TTC549 (cell line): ENCODE data around the gene AKAP6.
"Not testable (repeated sequence)": the region's sequence is repeated elsewhere in the genome, so short reads cannot be mapped to it uniquely, and the experiment has no call there.

Experiments used
- FAIRE-seq: peaks from 2 replicates; lab custom pipeline; 2012; peaks lifted over from hg19 to GRCh38; lab: Jason Lieb, UNC

AKAP6 gene

DNA sequence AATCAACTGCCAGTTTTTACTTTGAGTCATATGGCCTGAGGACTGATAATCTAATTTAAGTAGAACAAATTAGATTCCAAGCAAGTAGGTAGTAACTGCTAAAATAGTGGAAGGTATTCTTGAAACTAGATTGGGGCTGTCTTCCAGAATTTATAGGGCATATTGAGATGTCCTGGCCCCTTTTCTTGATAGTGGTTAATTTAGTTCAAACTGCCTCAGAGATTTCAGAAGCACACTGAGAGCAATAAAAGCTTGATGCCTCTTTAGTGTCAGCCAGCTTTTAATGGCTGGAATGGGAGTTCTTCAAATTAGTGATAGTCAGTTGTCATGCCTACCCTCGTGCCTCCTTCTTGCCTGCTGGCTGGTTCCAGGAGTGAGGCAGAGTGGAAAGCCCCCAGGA is 120.5 kb downstream of the AKAP6 start:
- FAIRE-seq = no peak

DNA sequence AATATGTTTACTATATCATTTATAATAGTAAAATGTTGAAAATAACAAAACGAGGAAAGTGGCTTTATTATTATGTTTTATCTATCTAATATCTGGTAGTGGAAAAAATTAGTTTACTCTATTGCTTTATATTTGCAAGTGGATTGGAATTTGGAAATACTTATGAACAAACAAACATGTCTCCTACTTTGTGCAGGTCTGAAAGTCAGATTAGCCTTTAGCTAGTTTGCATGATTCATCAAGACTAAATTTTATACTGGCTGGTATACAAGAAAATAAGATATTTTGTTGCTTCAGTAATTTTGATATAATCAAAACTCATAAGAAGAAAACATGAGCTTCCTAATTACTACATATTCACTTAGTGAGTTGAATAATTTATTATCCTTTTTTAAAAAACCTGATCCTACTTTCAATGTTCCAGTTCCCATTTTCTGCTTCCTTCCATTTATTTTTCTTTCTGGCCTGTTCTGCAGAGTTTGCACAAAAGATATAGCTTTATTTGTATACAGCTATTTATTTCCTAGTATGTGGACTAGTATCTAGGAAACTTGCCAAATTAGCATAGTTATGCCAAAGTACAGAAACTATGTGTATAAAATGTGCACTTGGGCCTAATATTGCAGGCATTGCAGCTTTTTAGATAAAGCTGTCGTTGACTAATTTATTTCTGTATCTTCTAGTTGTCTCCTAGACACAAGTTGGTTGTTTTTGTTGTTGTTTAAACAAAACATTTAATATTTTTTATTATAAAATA is 122.0 kb downstream of the AKAP6 start:
- peak; percentile 11 for FAIRE-seq

DNA sequence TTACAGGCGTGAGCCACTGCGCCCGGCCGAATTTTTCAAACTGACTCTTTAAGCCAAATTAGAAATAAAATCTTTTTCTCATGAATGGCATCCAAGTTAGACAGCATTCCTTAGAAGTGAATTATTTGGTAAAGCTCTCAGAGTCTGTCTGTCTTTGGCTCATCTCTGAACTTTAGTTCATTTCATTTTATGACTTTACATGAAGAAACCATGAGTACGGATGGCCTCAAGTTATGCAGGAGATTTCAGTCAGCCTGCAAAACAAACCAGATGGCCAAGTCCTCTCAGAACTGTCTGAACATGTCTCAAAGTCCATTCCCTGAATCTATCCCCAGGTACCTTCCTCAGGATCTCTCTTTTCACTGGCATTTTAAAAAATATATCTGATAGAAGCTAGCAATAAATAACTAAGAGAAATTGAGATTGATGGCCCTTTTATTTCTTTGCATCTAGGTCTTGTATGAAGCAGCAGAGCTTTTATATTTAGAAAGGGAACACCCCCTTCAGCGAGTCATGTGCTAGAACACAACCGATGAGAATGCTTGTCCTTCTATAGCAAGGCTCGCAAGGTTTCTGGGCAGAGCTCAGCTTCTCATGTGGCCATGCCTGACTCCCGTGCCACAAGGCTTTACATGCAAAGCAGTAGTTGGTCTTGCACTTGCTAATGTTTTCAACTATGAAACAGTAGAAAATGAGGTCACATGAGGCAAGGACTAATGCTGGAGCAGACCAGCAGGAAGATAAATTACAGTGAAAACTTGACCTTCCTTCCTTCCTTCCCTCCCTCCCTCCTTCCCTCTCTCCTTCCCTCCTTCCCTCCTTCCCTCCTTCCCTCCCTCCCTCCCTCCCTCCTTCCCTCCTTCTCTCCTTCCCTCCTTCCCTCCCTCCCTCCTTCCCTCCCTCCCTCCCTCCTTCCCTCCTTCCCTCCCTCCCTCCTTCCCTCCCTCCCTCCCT is 125.0 kb downstream of the AKAP6 start:
- FAIRE-seq = peak; percentile 77

DNA sequence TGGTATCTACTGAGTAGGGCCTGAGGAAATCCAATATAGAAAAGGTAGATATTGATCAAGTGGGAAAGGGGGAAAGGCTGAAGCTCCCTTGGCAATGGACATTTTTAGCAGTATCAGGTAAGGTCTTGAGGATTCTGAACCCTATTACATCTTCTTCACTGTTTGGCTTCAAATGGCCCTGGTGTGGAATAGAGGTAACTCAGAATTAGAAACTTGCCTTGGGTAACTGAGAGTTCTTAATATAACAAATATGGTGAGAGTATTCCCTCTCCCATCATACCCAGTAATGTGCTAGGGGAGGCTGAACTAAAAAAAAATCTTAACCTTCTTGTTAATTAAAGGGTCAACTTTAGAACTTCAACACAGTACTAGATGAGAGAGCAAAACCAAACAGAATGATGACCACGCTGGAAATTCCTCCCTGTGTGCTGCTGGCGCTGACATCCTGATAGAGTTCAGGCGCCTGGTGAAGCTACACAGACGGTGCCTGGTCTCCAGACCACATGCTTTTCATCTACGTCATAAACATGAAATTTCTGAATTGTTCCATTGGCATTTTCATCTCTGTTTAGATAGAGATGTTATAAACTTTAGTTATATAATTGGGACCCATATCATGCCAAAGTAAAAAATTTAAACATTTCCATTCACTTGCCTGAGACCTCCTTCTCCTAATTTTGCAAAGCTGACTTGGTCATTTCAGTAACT is 128.3 kb downstream of the AKAP6 start:
- FAIRE-seq = no peak

DNA sequence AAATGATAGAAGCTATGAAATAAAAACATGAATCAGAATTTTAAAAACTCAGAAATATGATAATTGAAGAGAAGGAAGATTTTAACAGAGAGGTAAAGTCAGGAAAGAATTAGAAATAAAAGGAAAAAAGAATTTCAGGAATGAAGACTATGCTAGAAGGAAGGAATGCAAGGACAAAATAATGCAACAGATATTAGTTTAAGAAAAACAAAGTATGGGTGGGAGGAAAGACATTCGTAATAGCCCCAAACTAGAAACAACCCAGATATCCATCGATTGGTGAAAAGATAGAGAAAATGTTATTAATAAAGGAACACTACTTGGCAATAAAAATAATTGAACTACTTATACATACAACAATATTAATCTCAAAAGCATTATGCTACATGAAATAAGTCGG is 129.6 kb downstream of the AKAP6 start:
- no peak for FAIRE-seq

DNA sequence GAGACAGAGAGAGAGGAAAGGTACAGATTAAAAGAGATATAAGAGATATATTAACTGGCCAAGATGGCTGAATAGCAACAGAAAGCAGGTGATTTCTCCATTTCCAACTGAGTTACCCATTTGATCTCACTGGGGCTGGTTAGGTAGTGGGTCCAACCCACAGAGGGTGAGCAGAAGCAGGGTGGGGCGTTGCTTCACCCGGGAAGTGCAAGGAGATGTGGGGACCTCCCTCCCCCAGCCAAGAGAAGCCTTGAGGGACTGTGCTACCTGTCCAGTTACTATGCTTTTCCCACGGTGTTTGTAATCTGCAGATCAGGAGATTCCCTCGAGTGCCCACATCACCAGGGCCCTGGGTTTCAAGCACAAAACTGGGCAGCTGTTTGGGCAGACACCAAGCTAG is 131.2 kb downstream of the AKAP6 start:
- FAIRE-seq = no peak

DNA sequence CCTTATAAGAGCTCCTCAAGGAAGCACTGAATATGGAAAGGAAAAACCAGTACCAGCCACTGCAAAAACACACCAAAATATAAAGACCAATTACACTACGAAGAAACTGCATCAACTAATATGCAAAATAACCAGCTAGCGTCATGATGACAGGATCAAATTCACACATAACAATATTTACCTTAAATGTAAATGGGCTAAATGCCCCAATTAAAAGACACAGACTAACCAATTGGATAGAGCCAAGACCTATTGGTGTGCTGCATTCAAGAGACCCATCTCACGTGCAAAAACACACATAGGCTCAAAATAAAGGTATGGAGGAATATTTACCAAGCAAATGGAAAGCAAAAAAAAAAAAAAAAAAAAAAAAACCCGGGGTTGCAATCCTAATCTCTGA is 133.5 kb downstream of the AKAP6 start:
- not testable (repeated sequence) for FAIRE-seq

DNA sequence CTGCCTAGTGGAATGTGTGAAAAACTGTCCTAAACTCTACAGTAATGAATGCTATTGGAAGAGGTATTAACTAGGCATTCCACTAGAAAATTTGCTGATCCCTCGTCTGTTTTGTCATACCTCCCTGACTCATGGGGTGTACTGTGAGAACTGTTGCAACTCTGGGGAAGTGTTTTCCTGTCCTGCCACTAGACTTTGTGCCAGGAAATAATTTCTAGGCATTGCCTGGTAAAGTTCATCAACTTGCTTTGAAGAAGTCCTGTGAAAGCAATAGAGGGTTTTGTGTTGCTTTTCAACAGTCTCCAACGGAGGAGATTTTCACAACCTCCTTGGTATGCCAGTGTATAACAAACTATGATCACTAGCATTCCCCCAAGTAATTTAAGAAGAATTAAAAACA is 139.9 kb downstream of the AKAP6 start:
- no peak for FAIRE-seq

DNA sequence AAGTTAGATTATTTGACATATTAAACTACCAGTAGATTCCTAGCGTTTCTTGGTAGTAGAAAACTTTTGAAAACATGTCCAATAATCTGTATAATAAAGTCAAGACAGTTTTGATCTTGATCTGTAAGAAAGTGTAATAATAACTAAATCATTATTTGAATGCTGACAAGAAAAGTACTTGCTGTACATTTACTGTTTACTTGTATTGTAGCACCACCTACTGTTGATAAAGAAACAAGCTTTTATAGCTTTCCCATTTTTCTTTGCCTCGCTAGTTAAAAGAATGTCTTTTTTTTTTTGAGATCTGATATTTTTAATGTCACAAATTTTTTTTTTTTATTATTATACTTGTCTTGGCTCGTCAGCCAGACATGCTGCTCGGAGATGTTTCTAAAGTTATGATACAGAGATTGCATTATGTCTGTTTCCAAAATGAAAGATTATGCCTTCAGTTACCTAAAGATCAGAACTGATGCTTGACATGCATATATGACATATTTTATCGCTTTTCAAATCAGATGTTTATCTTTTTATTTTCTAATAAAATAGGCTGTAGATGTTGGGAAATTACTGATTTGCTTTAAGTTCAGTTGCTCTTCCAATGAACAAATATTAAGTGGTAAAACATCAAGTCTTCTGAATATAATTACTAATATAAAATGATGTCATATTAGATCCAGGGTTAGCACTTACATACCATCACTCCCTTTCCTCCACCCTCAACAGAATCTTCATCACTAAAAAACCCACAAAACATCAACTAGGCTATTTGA is 140.5 kb downstream of the AKAP6 start:
- FAIRE-seq = peak; percentile 98

DNA sequence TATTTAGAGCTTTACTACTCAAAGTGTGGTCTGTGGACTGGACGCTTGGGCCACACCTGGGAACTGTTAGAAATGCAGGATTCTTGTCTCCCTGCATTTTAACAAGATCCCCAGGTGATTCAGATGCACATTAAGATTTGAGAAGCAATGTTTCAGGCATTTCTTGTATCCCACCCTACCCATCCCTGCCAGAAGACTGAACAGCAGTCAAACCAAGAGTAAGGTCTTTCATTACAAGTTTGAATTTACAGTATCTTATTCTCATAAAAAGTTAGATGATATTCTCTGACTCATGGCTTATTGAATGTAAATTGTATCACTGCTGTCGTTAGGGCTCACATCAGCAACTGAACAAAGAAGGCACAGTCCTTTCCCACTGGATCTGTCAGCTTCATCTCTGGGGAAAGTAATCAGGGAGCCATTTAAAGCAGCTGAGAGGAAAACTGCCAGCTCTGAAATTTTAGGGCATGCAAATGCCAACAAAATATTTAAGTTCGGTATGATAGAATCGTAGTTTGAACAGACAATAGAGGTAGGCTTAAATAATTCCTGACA is 141.1 kb downstream of the AKAP6 start:
- peak; percentile 48 for FAIRE-seq

DNA sequence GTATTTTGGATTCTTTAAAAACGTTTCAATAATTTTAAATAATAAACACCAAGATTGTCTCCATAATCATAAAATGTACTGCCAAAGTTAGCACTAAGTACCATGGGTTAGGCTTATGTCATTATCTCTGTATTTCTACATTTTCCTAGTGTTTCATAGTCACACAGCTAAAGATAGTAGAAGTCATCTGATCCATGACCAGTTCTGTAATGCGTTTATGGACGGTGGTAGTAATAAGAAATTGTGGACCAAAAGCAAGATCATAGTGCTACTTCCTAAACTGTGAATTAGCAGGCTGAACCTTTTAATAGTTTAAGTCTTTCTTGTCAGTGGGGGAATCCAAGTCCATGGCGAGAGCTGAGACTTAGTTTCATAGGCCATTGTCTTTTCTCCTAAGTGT is 142.1 kb downstream of the AKAP6 start:
- no peak for FAIRE-seq

DNA sequence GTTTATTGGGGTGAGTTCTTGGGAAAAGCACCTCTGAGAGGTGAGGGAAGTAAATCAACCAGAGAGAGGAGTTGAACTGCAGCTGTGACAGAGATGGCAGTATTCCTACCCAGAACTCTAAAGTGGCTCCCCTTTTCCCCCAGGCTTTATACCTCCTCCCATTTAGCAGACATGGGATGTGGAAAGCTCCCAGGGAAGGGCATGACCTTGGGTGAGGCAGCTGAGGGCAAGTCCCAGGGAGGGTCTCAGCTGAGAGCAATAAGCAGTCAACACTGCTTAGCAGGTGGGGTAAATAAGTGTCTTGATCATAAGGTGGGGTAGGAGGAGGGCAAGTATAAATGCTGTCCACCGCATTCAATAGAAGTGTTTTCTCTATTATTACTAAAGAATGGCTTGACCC is 143.0 kb downstream of the AKAP6 start:
- FAIRE-seq = no peak

DNA sequence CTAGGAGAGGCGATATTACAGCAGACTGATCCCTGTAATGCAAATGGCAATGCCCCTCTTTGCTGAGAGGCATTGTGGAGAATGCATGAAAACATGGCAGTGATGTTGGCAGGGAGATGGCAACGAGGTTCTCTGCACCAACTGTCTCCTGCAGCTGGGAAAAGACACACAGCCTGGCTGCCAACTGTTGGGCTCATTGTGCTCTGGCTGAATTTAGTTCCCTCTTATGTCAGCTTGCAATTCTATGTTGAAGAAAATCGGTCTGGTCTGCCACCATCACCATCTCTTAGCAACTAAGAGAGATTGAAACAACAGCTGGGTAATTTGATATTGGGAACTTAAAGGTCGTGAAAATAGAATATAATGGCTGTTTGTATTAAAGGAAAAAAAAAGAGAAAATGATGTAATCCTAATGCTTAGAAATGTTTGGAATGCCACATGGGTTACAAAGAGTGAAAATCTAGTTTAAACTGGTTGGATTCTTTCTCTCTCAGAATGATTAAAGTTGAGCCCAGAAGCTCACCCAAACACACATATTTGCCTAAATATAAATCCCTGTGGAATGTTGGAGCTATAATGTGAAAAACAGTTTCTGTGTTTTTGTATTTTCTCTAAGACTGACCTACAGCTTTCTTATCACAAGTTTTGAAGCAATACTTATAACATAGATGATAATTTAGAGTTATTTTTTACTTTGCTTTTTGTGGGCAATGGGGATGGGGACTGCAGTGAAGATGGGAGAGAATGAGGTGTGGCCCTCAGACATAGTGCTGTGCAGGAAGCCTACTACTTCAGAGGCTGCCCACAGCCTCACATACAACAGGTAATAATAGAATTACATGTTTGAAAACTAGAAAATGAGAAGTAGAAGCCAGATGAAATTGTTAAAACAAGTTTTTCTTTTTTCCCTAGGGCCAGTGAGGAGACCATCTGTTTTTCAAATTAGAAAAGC is 143.7 kb downstream of the AKAP6 start:
- FAIRE-seq = peak; percentile 87

DNA sequence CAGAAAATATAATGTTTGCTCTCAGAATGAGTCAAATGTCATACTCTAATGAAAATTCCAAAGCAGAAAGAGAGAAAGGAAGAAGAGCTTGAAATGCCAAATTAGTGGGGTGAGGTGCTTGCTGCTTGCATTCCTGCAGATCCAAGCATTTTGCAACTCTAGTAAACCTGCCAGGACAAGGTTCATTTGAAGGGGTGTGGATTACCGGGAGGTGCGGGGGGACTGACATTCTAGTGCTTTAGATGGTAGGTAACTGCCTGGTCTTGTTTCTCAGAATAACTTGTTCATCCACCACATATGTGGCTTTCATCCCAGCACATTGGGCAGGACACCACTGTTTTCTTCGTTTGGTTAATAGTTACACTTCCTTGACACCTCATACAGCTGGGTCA is 144.4 kb downstream of the AKAP6 start:
- FAIRE-seq = no peak

DNA sequence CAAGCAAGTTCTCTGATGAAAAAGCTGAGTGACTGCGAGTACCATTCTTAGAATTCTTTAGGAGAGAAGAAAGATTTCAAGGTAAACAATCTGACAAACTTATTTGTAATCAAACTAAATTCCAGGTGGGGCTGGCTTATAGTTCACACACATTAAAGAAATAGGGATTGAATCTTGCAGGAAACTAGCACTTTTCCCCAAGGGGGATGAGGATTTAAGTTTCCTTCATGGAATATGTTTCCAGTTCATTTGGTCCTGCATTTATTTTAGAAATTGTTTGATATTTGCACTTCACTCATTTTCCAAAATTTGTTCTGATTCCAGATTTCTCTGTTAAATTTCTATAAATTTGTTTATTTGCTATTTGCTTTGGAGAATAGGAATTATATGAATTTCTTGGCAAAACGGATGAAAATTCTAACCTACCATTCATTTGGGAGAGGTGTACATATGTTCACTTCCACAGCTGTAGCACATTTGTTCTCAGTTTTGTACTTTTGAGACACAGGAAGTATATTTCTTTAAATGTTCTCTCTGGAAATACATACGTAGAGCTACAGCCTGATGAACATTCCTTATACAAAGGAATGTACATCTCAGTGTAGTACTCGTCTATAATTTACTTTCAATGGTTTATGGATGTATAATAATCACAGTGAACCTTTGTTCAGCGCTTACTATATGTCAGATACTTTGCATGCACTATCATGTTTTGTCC is 145.5 kb downstream of the AKAP6 start:
- no peak for FAIRE-seq

DNA sequence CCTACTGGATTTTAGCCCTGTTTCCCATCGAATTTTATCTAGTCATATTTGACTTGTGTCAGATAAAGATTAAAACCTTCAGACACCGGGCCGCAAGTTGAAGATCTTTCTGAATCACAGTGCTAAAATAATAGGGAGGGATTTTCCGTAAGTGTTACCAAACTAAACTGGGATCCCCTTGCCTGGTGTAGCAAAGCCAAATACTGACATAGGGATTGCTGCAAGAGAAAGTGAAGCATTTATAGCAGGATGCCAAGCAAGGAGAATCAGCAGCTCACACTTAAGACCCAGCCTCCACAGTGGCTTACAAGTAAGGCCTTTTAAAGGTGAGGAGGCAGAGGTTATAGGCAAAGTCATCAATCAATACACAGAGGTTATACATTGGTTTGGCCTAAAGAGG is 147.4 kb downstream of the AKAP6 start:
- FAIRE-seq = no peak

DNA sequence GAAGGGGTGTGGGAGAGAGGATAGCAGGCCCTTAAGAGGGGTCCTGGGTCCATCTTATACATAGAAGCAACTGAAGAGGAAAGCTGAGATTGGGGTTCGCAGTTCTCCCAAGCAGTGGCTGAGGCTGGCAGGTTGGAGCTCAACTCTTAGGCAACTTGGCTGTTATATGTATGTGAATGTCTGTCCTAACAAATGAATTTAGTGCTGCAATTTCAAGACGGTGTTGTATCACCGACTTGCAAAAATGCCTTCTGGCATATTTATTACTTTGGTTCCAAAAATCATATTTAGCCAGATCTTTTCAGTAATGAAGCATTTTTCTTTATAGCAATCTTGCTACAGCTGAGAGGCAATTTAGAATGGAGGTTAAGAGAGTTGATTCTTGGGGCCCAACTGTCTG is 148.3 kb downstream of the AKAP6 start:
- no peak for FAIRE-seq

DNA sequence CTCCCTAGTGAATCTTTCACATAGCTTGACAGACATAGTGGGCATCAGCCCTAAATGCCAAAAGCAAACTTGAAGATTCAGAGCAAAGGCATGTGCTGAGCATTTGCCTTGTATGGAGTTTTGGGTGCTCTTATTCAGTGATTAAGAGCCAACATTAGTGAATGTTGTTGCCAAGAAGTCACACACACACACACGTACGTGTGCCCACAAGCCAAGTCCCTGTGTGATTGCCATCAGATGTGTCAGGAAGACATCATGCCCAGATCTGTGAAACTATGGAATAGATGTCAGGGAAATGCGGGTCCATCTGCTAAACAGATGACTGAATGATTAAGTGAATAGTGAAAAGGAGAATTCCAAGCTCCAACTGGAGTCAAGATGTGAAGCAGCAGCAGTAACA is 149.0 kb downstream of the AKAP6 start:
- no peak for FAIRE-seq

DNA sequence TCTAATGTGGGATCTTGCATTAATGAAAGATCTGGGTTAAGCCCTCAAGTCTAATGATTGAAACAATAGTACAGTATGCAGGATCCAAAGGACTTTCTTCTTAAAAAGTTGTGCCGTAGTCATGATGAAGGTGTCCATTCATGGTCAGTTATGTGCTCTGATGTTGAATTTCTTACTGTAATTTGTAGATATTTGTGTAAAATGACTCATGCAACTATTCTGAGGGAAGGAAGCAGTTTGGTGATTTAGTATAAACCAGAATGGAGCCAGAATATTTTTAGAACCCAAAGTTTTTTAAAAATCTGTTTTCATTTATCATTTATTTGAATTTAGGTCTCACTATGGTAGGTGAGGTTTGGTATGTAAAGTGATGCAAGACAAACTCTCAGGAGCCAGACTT is 151.2 kb downstream of the AKAP6 start:
- no peak for FAIRE-seq

DNA sequence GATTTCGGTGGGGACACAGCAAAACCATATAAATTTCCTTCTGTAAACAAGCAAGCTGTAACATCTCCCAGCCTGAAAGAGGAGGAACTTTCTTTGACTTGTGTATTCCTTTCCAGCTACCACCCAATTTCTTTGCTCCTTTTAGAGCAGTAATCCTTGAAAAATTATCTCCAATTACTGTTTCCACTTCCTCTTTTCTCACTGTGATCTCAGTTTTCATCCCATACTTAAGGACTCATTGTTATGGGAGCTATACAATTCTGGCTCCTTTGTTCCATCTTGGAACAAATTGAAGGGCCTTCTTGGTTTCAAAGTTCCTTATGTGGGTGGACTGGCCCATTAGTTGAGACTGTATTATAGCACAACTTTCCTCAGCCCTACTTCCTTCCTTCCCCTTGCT is 152.6 kb downstream of the AKAP6 start:
- FAIRE-seq = no peak
